ENCODE measurements around the gene RIC8B.
A peak's percentile ranks its signal among the peaks of the same experiment; 100 is the strongest.

Gene RIC8B

GRCh38 chr12:106870116-106870515 lies 95.6 kb downstream of the RIC8B start:
- DNase-seq = no peak

GRCh38 chr12:106871477-106871876 lies 97.0 kb downstream of the RIC8B start:
- no peak for DNase-seq

- no peak for DNase-seq
Observed at GRCh38 chr12:106873983-106874382, 99.5 kb downstream of the RIC8B start.

GRCh38 chr12:106878804-106879203 lies 104.3 kb downstream of the RIC8B start:
- DNase-seq = no peak

GRCh38 chr12:106879612-106880011 lies 105.1 kb downstream of the RIC8B start:
- DNase-seq = no peak

GRCh38 chr12:106883426-106883825 lies 108.9 kb downstream of the RIC8B start:
- no peak for DNase-seq

- no peak for DNase-seq
Observed at GRCh38 chr12:106885026-106885425, 110.5 kb downstream of the RIC8B start.

- DNase-seq = no peak
Observed at GRCh38 chr12:106885541-106886249, 111.2 kb downstream of the RIC8B start.

- DNase-seq = no peak
Observed at GRCh38 chr12:106886932-106887331, 112.5 kb downstream of the RIC8B start.

GRCh38 chr12:106888348-106888970 lies 114.0 kb downstream of the RIC8B start:
- no peak for DNase-seq

- DNase-seq = no peak
Observed at GRCh38 chr12:106889326-106889725, 114.8 kb downstream of the RIC8B start.

GRCh38 chr12:106889950-106890626 lies 115.6 kb downstream of the RIC8B start:
- DNase-seq = no peak

- DNase-seq = no peak
Observed at GRCh38 chr12:106892075-106892474, 117.6 kb downstream of the RIC8B start.

GRCh38 chr12:106893451-106893850 lies 119.0 kb downstream of the RIC8B start:
- no peak for DNase-seq

GRCh38 chr12:106894774-106895173 lies 120.3 kb downstream of the RIC8B start:
- DNase-seq = no peak

- no peak for DNase-seq
Observed at GRCh38 chr12:106896603-106897002, 122.1 kb downstream of the RIC8B start.

GRCh38 chr12:106897082-106897481 lies 122.6 kb downstream of the RIC8B start:
- no peak for DNase-seq

- no peak for DNase-seq
Observed at GRCh38 chr12:106897981-106898901, 123.8 kb downstream of the RIC8B start.

GRCh38 chr12:106900554-106900953 lies 126.1 kb downstream of the RIC8B start:
- no peak for DNase-seq

- no peak for DNase-seq
Observed at GRCh38 chr12:106901276-106901675, 126.8 kb downstream of the RIC8B start.

- DNase-seq = no peak
Observed at GRCh38 chr12:106902053-106902452, 127.6 kb downstream of the RIC8B start.

- DNase-seq = peak; percentile 68
Observed at GRCh38 chr12:106903241-106903945, 128.9 kb downstream of the RIC8B start.

All from activated CD4-positive, alpha-beta T cell treated with anti-CD3 and anti-CD28 coated beads, Interleukin-2, amount 50 U/mL, for 1 hour (primary cell).